Activated T-cell treated with anti-CD3 and anti-CD28 coated beads for 48 hours (primary cell): ENCODE measurements around the gene XRN2.

ENCODE experiments used
- DNase-seq: peaks from one replicate; pipeline ENCODE4 v3.0.0-alpha.2; 2020; ENCODE audit warnings: low read depth

The XRN2 gene, protein sequence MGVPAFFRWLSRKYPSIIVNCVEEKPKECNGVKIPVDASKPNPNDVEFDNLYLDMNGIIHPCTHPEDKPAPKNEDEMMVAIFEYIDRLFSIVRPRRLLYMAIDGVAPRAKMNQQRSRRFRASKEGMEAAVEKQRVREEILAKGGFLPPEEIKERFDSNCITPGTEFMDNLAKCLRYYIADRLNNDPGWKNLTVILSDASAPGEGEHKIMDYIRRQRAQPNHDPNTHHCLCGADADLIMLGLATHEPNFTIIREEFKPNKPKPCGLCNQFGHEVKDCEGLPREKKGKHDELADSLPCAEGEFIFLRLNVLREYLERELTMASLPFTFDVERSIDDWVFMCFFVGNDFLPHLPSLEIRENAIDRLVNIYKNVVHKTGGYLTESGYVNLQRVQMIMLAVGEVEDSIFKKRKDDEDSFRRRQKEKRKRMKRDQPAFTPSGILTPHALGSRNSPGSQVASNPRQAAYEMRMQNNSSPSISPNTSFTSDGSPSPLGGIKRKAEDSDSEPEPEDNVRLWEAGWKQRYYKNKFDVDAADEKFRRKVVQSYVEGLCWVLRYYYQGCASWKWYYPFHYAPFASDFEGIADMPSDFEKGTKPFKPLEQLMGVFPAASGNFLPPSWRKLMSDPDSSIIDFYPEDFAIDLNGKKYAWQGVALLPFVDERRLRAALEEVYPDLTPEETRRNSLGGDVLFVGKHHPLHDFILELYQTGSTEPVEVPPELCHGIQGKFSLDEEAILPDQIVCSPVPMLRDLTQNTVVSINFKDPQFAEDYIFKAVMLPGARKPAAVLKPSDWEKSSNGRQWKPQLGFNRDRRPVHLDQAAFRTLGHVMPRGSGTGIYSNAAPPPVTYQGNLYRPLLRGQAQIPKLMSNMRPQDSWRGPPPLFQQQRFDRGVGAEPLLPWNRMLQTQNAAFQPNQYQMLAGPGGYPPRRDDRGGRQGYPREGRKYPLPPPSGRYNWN

DNA sequence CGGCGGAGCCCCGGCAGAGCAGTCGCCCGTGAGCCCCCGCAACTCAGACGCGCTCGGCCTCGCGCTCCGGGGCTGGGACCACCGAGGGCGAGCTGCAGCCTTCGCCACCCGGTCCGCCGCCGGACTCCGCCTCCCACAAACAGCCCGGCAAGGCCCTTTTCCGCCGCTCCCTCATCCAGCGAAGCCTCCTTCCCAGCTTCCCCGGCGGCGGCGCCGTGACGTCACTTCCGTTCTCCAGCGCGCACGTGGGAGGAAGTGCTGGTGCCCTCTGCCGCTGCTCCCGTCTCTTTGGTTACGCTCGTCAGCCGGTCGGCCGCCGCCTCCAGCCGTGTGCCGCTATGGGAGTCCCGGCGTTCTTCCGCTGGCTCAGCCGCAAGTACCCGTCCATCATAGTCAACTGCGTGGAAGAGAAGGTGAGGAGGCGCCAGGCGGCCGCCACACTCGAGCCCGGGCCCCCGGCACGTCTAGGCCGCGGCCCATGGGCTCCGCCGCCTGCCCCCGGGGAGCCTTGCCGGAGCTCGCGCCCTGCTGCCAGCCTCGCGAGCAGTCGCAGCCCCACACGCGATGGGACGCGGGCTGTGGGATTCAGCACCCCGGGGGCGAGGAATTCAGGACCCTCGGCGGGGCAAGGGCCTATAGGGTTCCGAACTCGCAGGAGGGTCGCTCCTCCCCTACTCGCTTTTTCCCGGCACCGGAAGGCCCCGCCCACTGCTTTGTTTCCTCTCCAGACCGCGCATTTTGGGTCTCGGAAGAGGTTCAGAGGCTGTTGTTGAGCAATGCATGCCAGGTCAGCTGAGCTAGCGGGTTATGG is at the start of gene XRN2:
TSS of gene XRN2 (plus strand) at position 271 of the 811 bp plus-strand sequence. CDS start at position 339, 68 bp downstream.
- DNase-seq: peak; percentile 94

DNA sequence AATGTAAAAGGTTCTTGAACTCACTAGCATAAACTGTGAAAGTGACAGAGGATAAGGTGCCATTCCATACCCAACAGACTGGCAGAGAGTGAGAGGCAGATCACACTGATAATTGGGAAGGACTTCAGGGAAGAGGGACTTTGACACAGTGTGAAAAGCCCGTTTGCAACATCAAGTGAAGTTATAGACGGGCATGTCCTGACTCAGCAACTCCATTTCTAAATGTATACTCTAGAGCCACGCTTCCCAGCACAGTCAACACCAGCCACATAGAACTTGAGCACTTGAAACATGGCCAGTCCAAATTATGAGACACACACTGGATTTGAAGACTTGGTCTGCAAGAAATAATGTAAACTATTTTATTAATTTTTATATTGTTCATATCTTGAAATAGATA is 45.9 kb upstream of the XRN2 start:
- no peak for DNase-seq

- DNase-seq: no peak
Observed at GRCh38 chr20:21258411-21258810, 44.7 kb upstream of the XRN2 start.

DNA sequence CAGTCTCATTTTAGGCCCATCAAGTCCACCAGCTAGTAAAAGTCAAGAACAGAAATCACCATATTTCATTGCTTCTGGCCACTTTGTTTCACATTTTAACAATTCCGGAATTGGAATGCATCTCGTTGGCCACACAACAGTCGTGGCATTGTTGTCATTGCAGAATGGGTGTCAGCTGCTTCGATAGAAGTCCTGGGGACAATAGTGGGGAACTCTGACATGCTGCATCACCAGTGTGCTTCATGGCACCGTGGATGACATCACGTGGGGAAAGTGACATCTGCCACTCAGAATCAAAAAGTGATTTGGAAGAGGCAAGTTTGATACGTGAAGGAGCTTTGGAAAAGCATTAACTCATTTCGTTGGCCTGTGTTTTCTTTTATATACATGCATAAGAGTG is 43.8 kb upstream of the XRN2 start:
- no peak for DNase-seq

GRCh38 chr20:21262812-21263211 is 40.3 kb upstream of the XRN2 start:
- no peak for DNase-seq

DNA sequence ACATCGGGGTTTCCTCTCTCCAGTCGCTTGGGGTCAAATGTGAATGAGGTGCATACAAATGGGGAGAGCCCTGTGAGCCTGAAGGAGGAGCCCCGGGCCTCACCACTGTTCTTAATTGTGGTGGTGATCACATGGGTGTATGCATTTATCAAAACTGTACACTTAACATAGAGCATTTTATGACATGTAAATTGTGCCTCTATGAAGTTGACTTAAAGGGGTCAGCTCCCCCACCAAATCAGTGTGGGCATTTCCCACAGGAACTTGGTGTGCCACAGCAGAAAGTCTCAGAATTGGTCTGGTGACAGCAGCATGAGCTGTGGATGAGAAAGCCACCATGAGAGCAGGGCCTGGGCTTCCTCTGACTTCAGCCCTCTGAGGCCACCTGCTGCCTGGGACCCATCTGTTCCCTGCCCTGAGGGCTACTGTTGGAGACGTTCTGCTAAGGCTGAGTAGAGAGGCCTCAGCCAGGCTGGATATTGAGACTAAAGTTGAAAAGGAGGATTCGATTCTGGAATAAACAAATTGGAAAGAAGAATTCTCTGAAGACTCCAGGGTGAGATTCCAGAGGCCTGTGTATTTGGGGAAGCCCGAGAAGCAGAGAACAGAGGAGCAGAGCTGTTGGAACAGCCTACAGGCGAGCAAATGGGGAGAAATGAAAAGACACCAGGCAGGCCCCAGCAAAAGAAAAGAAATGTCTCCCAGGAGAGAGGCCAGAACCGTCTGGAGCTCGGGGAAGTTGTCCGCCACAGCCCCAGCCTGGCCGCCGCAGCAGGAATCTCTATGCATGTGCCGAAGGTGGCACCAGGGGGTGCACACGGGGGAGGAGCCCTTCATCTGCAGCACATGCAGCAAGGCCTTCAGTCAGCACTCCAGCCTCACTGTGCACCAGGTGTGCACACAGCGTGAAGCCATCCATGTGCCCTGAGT is 37.6 kb upstream of the XRN2 start:
- DNase-seq: no peak

GRCh38 chr20:21266191-21266536 is 37.0 kb upstream of the XRN2 start:
- DNase-seq: no peak

GRCh38 chr20:21269772-21270171 is 33.4 kb upstream of the XRN2 start:
- DNase-seq: no peak

- no peak for DNase-seq
Observed at GRCh38 chr20:21270806-21271205, 32.3 kb upstream of the XRN2 start.

DNA sequence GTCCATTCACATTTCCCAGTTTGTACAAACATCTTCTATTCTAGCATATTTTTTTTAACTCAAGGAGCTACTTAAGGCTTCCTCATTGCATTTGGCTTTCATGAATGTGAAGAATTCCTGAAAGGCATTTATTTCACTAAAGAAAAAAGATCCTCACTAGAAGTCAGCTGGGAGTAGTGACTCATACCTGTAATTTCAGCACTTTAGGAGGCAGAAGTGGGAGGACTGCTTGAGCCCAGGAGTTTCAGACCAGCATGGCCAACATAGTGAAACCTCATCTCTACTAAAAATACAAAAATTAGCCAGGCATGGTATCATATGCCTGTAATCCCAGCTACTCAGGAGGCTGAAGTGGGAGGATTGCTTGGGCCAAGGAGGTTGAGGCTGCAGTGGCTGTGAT is 30.9 kb upstream of the XRN2 start:
- no peak for DNase-seq

DNA sequence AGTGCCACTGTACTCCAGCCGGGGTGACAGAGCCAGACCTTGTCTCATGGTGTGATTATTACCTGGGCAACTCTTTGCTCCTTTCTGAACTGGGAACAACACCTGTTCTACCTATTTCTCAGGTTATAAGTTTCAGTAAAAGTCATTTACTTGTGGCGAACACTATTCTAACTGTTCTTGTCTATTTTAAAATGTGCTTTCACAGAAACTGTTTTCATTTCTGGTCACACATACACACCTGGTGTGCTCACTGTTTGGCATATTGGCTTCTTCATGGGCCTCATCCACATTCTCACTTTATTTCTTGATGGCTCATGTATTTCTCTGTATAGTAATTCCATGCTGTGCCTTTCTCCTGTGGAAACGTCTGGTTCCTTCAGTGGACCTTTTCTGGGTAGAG is 30.5 kb upstream of the XRN2 start:
- DNase-seq: no peak

GRCh38 chr20:21273755-21274386 is 29.3 kb upstream of the XRN2 start:
- DNase-seq: no peak

- DNase-seq: no peak
Observed at GRCh38 chr20:21278829-21279228, 24.3 kb upstream of the XRN2 start.

- no peak for DNase-seq
Observed at GRCh38 chr20:21279706-21280521, 23.2 kb upstream of the XRN2 start.

DNA sequence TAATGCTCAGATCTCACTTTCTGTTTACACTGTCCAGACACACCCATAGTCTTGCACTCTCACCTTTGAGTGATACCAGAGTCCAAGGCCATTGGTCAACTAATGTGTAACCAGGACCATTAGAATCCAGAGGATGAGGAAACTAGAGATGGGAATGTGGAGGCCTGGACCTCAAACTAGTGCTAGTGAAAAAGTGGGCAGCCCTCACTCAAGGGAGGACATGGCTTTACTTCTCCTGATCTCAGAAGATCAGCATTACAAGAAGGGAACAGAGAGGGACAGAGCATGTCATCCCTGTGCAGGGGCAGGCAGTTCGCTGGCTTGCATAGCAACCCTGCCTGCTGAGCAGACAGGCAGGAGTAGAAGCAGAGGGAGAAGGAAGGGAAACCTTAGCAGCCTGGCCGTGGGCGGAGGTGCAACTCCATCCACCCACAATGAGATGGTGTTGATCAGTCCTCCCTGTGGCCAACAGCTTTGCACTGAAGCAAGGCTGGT is 22.6 kb upstream of the XRN2 start:
- DNase-seq: no peak

GRCh38 chr20:21286775-21287174 is 16.4 kb upstream of the XRN2 start:
- DNase-seq: no peak

DNA sequence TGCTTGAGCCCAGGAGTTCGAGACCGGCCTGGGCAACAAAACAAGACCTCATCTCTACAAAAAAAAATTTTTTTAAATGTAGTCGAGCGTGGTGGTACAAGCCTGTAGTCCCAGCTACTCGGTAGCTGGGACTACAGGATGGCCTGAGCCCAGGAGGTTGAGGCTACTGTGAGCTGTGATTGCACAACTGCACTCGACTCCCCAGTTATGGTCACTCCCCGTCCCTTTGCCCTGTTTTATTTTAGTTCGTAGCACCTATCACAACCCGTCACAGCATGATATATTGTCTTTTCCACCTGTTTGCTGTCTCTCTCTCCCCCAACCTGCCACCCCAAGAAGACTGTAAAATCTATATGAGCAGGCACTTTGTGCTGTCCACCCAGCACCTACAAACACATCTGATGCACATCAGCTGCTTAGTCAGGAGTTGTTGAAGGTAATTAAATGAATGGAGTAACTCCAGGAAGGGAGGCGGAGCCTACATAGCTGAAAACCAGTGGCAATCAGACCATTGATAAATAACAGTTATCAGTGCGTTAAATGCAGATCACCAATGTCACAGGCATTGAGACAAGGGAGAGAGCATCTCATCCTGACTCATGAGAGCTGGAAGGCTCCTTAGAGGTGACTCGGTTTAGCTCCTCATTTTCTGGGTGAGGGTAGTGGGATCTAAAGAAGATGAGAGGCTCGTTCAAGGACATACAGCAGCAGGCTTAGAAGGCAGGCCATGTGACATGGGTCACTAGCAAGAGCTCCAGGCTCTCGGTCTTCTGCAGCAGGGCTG is 14.4 kb upstream of the XRN2 start:
- no peak for DNase-seq

DNA sequence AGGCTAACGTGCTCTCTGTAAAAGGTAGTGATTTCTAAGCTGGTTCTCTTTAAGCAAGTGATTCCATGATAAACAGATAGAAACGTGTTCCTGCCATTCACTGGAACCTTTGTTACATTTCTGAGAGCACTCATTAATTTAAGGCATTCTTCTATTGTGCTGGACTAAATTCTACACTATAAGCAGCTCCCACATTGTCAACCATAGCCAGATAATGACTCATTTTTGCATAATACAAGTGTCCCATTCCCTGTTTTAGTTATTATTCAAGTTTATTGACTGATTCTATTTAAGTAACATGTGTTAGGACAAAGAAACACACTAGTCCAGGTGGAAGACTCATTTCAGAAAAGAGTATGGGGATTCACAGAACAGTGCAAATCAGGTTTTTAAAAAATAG is 13.5 kb upstream of the XRN2 start:
- DNase-seq: no peak

DNA sequence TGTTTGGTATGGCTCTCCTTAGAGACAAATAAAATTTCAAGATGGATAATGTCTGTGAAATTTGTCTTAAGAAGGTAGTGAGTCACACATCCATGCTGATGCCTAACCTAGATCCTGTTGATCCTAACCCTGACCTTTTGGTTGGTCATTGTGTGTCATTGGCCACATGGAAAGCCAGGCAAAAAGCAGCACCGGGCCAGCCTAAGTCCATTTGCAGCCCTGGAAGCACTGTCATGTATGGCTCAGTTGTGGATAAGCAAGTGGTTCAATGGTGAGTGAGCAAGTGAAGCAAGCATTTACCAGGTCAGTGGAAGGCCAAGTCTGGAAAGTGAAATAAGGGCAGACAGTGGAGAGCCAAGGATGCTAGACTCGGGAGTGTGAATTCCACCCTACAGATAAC is 12.1 kb upstream of the XRN2 start:
- DNase-seq: no peak
